ENCODE results near the gene CACNA2D3. TPM values are rescaled to one million over a fixed set of nuclear protein-coding genes. Genes with fewer than 3 reads are reported as not detected.
A peak's percentile ranks its signal among the peaks of the same experiment; 100 is the strongest.

CACNA2D3 gene
- polyA plus RNA-seq, 1 donor (not counting 4 experiments of a cell fraction or from before 2014, with no cell fraction given) = 0.08 TPM

DNA sequence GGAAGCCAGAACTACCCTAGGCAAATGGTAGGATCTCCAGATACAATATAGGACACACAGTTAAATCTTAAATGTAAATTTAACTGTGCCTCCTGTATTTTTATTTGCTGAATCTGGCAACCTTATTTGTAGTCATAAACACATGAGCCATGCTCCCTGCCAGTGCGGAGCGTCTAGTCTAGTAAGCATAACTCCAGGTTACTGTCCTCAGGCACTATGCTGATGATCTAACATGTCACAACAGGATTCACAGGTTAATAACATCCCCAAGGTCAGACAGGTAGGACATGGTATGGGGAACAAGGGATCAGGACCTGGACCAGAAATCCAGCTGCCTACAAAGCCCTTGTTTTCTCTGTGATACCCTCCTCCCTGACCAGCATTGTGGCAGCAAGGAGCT is 305.1 kb downstream of the CACNA2D3 start:
- TF ChIP-seq EZH2 (IDR thresholded peaks at IDR 0.05; ENCODE audit: low read length) = no peak
- TF ChIP-seq, protein P1, sequence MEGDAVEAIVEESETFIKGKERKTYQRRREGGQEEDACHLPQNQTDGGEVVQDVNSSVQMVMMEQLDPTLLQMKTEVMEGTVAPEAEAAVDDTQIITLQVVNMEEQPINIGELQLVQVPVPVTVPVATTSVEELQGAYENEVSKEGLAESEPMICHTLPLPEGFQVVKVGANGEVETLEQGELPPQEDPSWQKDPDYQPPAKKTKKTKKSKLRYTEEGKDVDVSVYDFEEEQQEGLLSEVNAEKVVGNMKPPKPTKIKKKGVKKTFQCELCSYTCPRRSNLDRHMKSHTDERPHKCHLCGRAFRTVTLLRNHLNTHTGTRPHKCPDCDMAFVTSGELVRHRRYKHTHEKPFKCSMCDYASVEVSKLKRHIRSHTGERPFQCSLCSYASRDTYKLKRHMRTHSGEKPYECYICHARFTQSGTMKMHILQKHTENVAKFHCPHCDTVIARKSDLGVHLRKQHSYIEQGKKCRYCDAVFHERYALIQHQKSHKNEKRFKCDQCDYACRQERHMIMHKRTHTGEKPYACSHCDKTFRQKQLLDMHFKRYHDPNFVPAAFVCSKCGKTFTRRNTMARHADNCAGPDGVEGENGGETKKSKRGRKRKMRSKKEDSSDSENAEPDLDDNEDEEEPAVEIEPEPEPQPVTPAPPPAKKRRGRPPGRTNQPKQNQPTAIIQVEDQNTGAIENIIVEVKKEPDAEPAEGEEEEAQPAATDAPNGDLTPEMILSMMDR (optimal IDR thresholded peaks at IDR 0.05 in 1 of 3, IDR thresholded peaks at IDR 0.05 in 1 of 3, conservative IDR thresholded peaks at IDR 0.05 in 1 of 3; ENCODE audit: extremely low read depth in 1 of 3, insufficient read depth in 2 of 3, low read length in 3 of 3) = no peak
- H3K27ac ChIP-seq (ENCODE audit: control insufficient read depth, insufficient read depth, low read length) = no peak overlapping the region
- no peak overlapping the region for H3K4me3 ChIP-seq (ENCODE audit: control insufficient read depth in 2 of 3, extremely low read depth in 1 of 3, insufficient read depth in 2 of 3, low read depth in 1 of 3, low read length in 3 of 3)
- no peak overlapping the region for H3K9ac ChIP-seq (ENCODE audit: control insufficient read depth, extremely low read depth, insufficient read depth, low read length)
- H3K4me1 ChIP-seq (ENCODE audit: control insufficient read depth, extremely low read depth, insufficient read depth, low read length) = no peaks in the 10 kb centered on the region
- no peak overlapping the region for H2AFZ ChIP-seq (ENCODE audit: control insufficient read depth, low read length)
- no peaks in the 10 kb centered on the region for H3K9me1 ChIP-seq (ENCODE audit: control insufficient read depth, extremely low read depth, insufficient read depth, low read length)
- no peaks in the 10 kb centered on the region for H3K36me3 ChIP-seq (ENCODE audit: control insufficient read depth in 2 of 2, extremely low read depth in 1 of 2, insufficient read depth in 2 of 2, low read length in 2 of 2)
- DNase-seq (ENCODE audit: low read depth, low spot score) (no peak), FAIRE-seq (no peak)
- H3K9me3 ChIP-seq (ENCODE audit: control insufficient read depth, low read depth, low read length) = no peaks in the 10 kb centered on the region
- no peak overlapping the region for H3K4me2 ChIP-seq (ENCODE audit: control insufficient read depth, extremely low read depth, insufficient read depth, low read depth, low read length)
- H3K27me3 ChIP-seq (ENCODE audit: control insufficient read depth, extremely low read depth, insufficient read depth, low read length) = no peaks in the 10 kb centered on the region
- no peaks in the 10 kb centered on the region for H4K20me1 ChIP-seq (ENCODE audit: control insufficient read depth, extremely low read depth, insufficient read depth, low read length)
- no peaks in the 10 kb centered on the region for H3K79me2 ChIP-seq (ENCODE audit: control insufficient read depth, insufficient read depth, low read length)
- dilution Hi-C loops (cut with MboI; ENCODE audit: extremely low pct_ligation_motif_present, low sequenced_read_pairs) = no loop called here

DNA sequence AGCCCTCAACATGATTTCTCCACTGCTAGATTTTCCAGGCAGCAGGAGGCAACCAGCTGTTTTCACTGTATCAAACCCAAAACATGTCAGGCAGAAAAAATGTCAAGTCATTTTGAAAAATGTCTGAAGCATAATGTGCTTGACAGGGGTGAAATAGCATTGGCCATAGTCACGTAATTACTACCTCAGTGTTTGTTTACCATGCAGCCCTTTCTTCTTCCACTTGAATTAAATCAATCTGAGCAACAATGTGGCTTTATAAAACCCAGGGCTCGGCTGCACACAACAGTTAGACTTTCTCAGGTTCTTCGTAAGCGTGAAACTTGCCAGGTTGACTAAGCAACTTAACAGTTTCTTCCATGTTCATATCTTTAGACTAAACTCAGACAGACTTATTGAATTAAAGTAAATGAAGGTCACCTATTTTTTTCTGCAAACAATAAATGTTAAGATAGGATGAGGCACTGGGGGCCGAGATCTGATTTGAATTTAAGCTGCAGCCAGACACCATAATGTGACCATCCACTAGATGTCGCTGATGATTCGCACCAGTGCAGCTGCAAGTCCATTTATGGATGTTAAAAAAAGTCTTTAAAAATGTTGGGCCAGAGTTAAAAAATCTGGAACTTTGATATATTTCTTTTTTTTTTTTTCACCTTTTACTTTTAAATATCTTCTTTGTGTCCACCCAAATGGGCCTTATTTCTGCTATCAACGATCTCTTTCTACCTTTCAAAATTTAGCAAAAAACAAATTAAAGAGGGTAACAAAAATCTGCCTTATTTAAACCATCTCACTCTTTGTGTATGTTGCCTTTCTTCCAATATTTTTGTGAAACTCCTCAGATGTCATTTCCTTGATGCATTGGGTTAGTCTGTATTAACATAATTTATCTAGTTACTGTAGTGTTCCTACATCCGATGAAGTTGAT is 305.9 kb downstream of the CACNA2D3 start:
- DNase-seq (ENCODE audit: low read depth, low spot score) = peak; percentile 11
- no peak for TF ChIP-seq EZH2 (IDR thresholded peaks at IDR 0.05; ENCODE audit: low read length)
- TF ChIP-seq, protein P1 (optimal IDR thresholded peaks at IDR 0.05 in 1 of 3, IDR thresholded peaks at IDR 0.05 in 1 of 3, conservative IDR thresholded peaks at IDR 0.05 in 1 of 3; ENCODE audit: extremely low read depth in 1 of 3, insufficient read depth in 2 of 3, low read length in 3 of 3) = peak; percentile 73 to 84 (median 76)
- no peak overlapping the region for H2AFZ ChIP-seq (ENCODE audit: control insufficient read depth, low read length)
- no peaks in the 10 kb centered on the region for H3K36me3 ChIP-seq (ENCODE audit: control insufficient read depth in 2 of 2, extremely low read depth in 1 of 2, insufficient read depth in 2 of 2, low read length in 2 of 2)
- peak; percentile 60 for FAIRE-seq
- no peaks in the 10 kb centered on the region for H3K27me3 ChIP-seq (ENCODE audit: control insufficient read depth, extremely low read depth, insufficient read depth, low read length)
- no peak overlapping the region for H3K27ac ChIP-seq (ENCODE audit: control insufficient read depth, insufficient read depth, low read length)
- no peaks in the 10 kb centered on the region for H4K20me1 ChIP-seq (ENCODE audit: control insufficient read depth, extremely low read depth, insufficient read depth, low read length)
- H3K4me1 ChIP-seq (ENCODE audit: control insufficient read depth, extremely low read depth, insufficient read depth, low read length) = no peaks in the 10 kb centered on the region
- H3K4me3 ChIP-seq (ENCODE audit: control insufficient read depth in 2 of 3, extremely low read depth in 1 of 3, insufficient read depth in 2 of 3, low read depth in 1 of 3, low read length in 3 of 3) = no peak overlapping the region
- no peaks in the 10 kb centered on the region for H3K9me3 ChIP-seq (ENCODE audit: control insufficient read depth, low read depth, low read length)
- no peak overlapping the region for H3K4me2 ChIP-seq (ENCODE audit: control insufficient read depth, extremely low read depth, insufficient read depth, low read depth, low read length)
- no peak overlapping the region for H3K9ac ChIP-seq (ENCODE audit: control insufficient read depth, extremely low read depth, insufficient read depth, low read length)
- H3K79me2 ChIP-seq (ENCODE audit: control insufficient read depth, insufficient read depth, low read length) = no peaks in the 10 kb centered on the region
- dilution Hi-C loops (cut with MboI; ENCODE audit: extremely low pct_ligation_motif_present, low sequenced_read_pairs) = no loop called here
- H3K9me1 ChIP-seq (ENCODE audit: control insufficient read depth, extremely low read depth, insufficient read depth, low read length) = no peaks in the 10 kb centered on the region
